OCI-LY3 (cell line): ENCODE data around the gene GPR15LG.

Source experiments
- H2AFZ ChIP-seq: fragments of 200-600, 300-600 bp; shearing (Covaris generic); 2 replicates; pipeline ENCODE4 v1.6.0; 2014; ENCODE audit warnings: antibody characterized with exemption, low read depth, low read length
- H3K27ac ChIP-seq: fragments of 200-600, 300-600 bp; sonication (generic); 2 replicates; pipeline ENCODE4 v1.5.1; 2014; ENCODE audit warnings: mild to moderate bottlenecking, low read length, moderate library complexity, mixed read lengths
- H3K27me3 ChIP-seq: fragments of 200-600, 300-600 bp; sonication (generic); 2 replicates; pipeline ENCODE4 v1.6.1; 2014; ENCODE audit warnings: low read depth, low read length, mixed read lengths
- H3K36me3 ChIP-seq: fragments of 200-600, 300-600 bp; sonication (generic); replicated peaks from 2 replicates; pipeline ENCODE3; 2014; ENCODE audit warnings: low read depth, low read length, mixed read lengths
- H3K4me1 ChIP-seq: fragments of 300-600, 200-600 bp; sonication (generic); 2 replicates; pipeline ENCODE4 v1.6.1; 2014; ENCODE audit warnings: low read length, mixed read lengths
- H3K4me2 ChIP-seq: fragments of 200-600, 300-600 bp; sonication (generic); 2 replicates; pipeline ENCODE4 v1.6.1; 2014; ENCODE audit warnings: low read length, mixed read lengths
- H3K4me3 ChIP-seq: fragments of 300-600, 200-600 bp; sonication (generic); 2 replicates; pipeline ENCODE4 v1.5.1; 2014; ENCODE audit warnings: antibody characterized with exemption, mild to moderate bottlenecking, low read length, moderate library complexity
- H3K79me2 ChIP-seq: fragments of 300-600, 200-600 bp; shearing (Covaris generic); 2 replicates; pipeline ENCODE4 v1.6.1; 2014; ENCODE audit warnings: mild to moderate bottlenecking, low read length, mixed read lengths
- H3K9ac ChIP-seq: fragments of 300-600, 200-600 bp; shearing (Covaris generic); 2 replicates; pipeline ENCODE4 v1.6.0; 2014; ENCODE audit warnings: mild to moderate bottlenecking, low read length, moderate library complexity
- H3K9me3 ChIP-seq: fragments of 200-600, 300-600 bp; shearing (Covaris generic); 2 replicates; pipeline ENCODE4 v1.6.1; 2014; ENCODE audit warnings: low read length, mixed read lengths; ENCODE audit not compliant: insufficient read depth
- H4K20me1 ChIP-seq: fragments of 200-600, 300-600 bp; sonication (generic); 2 replicates; pipeline ENCODE4 v1.6.1; 2016; ENCODE audit warnings: low read length, mixed read lengths; ENCODE audit not compliant: insufficient read depth
- EZH2phosphoT487 ChIP-seq: fragments of 200-600 bp; shearing (Covaris generic); IDR thresholded peaks from 2 replicates; pipeline ENCODE4 v1.6.1; 2018; ENCODE audit warnings: antibody characterized with exemption, mixed run types, low read depth
- TF ChIP-seq, protein P1 (sequence below): fragments of 200-600, 300-600 bp; sonication (generic); IDR thresholded peaks from 2 replicates; pipeline ENCODE4 v1.5.1; 2014; ENCODE audit warnings: antibody characterized with exemption, low read length, low read depth

The GPR15LG gene

DNA sequence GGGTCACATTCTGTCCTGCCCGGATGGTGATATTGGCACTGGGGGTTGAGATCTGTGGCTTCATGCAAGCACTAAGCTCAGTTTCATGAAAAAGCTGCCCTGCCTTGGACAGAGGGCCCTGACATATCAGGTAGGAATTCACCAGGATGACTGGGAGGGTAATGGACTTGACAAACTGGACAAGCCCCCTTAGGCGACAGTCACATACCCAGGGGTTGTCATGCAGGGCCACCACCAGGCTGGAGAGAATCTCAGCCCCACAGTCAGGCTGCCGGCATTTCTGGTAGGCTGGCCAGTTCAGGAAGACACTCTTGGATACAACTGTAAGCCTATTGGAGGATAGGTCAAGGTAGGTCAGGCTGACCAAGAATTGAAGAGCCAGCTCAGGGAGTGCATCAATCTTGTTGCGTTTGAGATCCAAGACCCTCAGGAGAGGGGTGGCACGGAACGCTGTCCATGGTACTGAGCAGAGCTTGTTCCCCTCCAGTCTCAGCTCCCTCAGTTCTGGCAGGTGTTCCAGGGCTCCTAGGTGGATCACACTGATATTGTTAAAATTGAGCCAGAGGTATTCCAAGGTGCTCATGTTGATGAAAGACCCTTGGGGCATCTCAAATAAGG, 50.9 kb downstream of the GPR15LG start:
- no peaks in the 10 kb centered on the region for H3K79me2 ChIP-seq
- H3K4me1 ChIP-seq: no peaks in the 10 kb centered on the region
- no peak for TF ChIP-seq EZH2phosphoT487
- TF ChIP-seq, protein P1, sequence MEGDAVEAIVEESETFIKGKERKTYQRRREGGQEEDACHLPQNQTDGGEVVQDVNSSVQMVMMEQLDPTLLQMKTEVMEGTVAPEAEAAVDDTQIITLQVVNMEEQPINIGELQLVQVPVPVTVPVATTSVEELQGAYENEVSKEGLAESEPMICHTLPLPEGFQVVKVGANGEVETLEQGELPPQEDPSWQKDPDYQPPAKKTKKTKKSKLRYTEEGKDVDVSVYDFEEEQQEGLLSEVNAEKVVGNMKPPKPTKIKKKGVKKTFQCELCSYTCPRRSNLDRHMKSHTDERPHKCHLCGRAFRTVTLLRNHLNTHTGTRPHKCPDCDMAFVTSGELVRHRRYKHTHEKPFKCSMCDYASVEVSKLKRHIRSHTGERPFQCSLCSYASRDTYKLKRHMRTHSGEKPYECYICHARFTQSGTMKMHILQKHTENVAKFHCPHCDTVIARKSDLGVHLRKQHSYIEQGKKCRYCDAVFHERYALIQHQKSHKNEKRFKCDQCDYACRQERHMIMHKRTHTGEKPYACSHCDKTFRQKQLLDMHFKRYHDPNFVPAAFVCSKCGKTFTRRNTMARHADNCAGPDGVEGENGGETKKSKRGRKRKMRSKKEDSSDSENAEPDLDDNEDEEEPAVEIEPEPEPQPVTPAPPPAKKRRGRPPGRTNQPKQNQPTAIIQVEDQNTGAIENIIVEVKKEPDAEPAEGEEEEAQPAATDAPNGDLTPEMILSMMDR: no peak
- H3K9me3 ChIP-seq: 0 out of 2 replicates have a peak, but pooled peaks cover under 1% of the 10 kb centered on the region
- no peak overlapping the region for H3K27ac ChIP-seq
- no peak overlapping the region for H3K4me2 ChIP-seq
- no peaks in the 10 kb centered on the region for H4K20me1 ChIP-seq
- peaks cover 10% of the 10 kb centered on the region; the same call in 1 of the 2 replicates for H3K27me3 ChIP-seq
- no peaks in the 10 kb centered on the region for H3K36me3 ChIP-seq
- no peak overlapping the region for H3K9ac ChIP-seq
- no peak overlapping the region for H3K4me3 ChIP-seq
- H2AFZ ChIP-seq: no peak overlapping the region

DNA sequence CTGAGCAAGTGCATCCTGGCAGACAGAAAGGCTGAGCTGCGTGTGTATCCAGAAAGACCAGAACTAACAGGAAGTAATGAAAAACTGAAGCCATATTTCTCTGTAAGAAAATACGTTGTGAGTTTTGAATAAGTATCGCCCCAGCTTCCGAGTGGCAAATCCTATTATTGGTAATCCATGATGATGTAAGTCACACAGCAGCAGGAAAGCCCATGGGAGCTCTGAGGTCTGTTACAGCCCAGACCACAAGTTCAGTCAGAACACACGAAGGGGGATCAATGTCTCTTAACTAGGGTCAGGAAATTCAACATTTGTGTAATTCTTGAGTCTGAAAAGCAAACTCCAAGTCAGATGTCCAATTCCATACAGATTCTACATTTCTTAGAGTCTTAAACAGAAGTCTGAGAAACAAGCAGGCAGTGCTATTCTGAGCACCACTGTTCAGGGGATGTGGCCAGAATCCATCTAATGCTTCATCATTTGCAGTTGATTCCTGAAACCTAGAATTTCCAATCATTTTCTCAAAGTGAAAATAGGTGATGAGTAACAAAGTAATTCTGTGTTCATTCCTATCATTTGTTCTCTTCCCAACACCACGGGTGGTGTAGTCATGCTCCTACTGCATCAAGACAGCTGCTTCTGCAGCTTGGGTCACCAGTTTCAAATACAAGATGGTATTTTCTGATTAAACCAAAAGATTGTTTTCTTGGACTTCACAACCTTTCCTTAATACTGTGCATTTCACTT, 52.0 kb downstream of the GPR15LG start, which contains the start of gene LRIT2:
Gene LRIT2, minus strand, starts transcription at position 118 of the 747 bp plus-strand sequence. Its CDS starts 24 bp downstream, at position 94.
- Histone ChIP-seq H2AFZ (no peak within 1 kb of the TSS), H3K4me1 (no peaks in the 10 kb centered on the region), H3K36me3 (no peaks in the 10 kb centered on the region), H3K9ac (no peak within 1 kb of the TSS), H3K27me3 (peaks cover 10% of the 10 kb centered on the region; the same call in 1 of the 2 replicates), H3K27ac (no peak within 1 kb of the TSS), H3K4me3 (no peak within 1 kb of the TSS), H3K9me3 (no peaks in the 10 kb centered on the region), H4K20me1 (no peaks in the 10 kb centered on the region), H3K4me2 (no peak within 1 kb of the TSS), H3K79me2 (no peaks in the 10 kb centered on the region)
- TF ChIP-seq, protein P1: no peak
- TF ChIP-seq EZH2phosphoT487: no peak

DNA sequence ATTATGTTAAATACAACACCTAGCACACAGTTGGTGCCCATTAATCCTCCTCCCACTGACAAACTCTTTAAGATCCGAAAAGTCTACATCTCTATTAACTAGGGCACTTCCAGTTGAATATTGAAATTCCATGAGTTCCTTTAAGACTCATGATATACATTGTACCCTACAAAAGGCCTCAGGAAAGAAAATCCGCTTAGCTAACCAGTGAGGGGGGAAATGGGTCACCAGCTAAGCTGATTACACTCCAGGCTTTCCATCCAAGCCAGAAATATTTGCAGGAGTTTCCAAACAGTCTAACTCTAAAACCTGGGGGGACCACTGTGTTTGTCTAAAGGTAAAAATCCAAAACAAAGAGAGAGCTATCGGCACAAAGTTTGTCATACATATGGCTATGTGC, 53.0 kb downstream of the GPR15LG start:
- peaks cover 10% of the 10 kb centered on the region; the same call in 1 of the 2 replicates for H3K27me3 ChIP-seq
- H3K9ac ChIP-seq: no peak overlapping the region
- no peaks in the 10 kb centered on the region for H3K36me3 ChIP-seq
- no peak overlapping the region for H3K27ac ChIP-seq
- no peak for TF ChIP-seq EZH2phosphoT487
- TF ChIP-seq, protein P1: no peak
- H3K4me2 ChIP-seq: no peak overlapping the region
- no peaks in the 10 kb centered on the region for H3K4me1 ChIP-seq
- H3K9me3 ChIP-seq: no peaks in the 10 kb centered on the region
- no peaks in the 10 kb centered on the region for H3K79me2 ChIP-seq
- no peaks in the 10 kb centered on the region for H4K20me1 ChIP-seq
- no peak overlapping the region for H3K4me3 ChIP-seq
- no peak overlapping the region for H2AFZ ChIP-seq

DNA sequence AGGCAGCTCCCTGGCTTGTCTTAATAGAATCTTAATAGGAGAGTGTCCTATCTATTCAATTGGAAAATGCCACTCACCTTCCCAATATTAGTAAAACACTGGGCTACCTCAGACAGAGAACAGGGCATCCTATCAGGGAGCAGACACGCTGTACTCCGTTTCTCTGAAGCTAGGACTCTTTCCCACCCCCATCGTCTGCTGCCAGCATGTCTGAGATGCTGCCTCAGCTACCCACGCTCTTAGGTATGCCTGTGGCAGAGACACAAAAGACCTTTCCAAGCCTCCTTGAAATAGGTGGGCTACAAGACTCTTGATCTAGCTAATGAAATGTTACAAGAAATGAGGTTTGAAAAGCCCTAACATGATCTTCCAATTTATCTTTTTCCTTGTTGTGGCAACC, 54.2 kb downstream of the GPR15LG start:
- Histone ChIP-seq H3K4me1 (no peaks in the 10 kb centered on the region), H3K36me3 (no peaks in the 10 kb centered on the region), H3K9me3 (no peaks in the 10 kb centered on the region), H3K4me3 (no peak overlapping the region), H3K27me3 (peaks cover 10% of the 10 kb centered on the region; the same call in 1 of the 2 replicates), H3K4me2 (no peak overlapping the region), H3K27ac (no peak overlapping the region), H4K20me1 (no peaks in the 10 kb centered on the region), H3K9ac (no peak overlapping the region), H3K79me2 (no peaks in the 10 kb centered on the region), H2AFZ (no peak overlapping the region)
- no peak for TF ChIP-seq EZH2phosphoT487
- TF ChIP-seq, protein P1: no peak
